HUES6 (cell line): ENCODE measurements around the gene FOXP1.

Experiments
- H3K27ac ChIP-seq: 2 replicates; pipeline ENCODE4 v1.7.0; 2013; ENCODE audit warnings: low read depth, mild to moderate bottlenecking, low read length, inconsistent platforms
- H3K27me3 ChIP-seq: 2 replicates; pipeline ENCODE4 v1.6.1; 2013; ENCODE audit warnings: low read length; ENCODE audit not compliant: control insufficient read depth, insufficient read depth
- H3K36me3 ChIP-seq: 2 replicates; pipeline ENCODE4 v1.6.1; 2013; ENCODE audit warnings: low read length; ENCODE audit not compliant: control insufficient read depth, insufficient read depth
- H3K4me1 ChIP-seq: 2 replicates; pipeline ENCODE4 v1.6.1; 2013; ENCODE audit warnings: low read length; ENCODE audit not compliant: control insufficient read depth, insufficient read depth
- H3K4me3 ChIP-seq: 2 replicates; pipeline ENCODE4 v1.5.1; 2013; ENCODE audit warnings: low read depth, low read length
- H3K9ac ChIP-seq: one replicate; pipeline ENCODE4 v1.6.1; 2013; ENCODE audit warnings: mild to moderate bottlenecking, low read length
- H3K9me3 ChIP-seq: 2 replicates; pipeline ENCODE4 v1.6.1; 2013; ENCODE audit warnings: low read depth, low read length; ENCODE audit not compliant: control insufficient read depth, insufficient read depth

FOXP1 gene

DNA sequence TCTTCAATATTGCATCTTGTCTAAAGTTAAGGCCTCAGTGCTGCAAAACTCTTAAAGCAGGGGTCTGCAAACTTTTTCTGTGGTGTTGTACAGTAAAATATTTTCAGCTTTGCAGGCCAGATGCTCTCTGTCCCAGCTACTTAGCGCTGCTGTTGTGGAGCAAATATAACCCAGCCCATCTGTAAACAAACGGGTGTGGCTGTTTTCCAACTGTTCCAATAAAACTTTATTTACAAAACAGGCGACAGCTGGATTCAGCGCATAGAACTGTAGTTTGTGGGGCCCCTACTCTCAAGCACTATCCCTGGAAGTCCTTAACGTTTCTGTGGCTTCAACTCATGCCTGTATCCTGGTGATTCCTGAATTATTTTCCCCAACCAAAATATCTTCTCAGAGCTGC, 365.0 kb downstream of the FOXP1 start:
- peaks cover 20% of the 10 kb centered on the region for H3K4me1 ChIP-seq
- no peak overlapping the region for H3K9ac ChIP-seq
- H3K36me3 ChIP-seq: no peaks in the 10 kb centered on the region
- no peak overlapping the region for H3K27ac ChIP-seq
- H3K9me3 ChIP-seq: no peaks in the 10 kb centered on the region
- H3K27me3 ChIP-seq: no peaks in the 10 kb centered on the region
- no peak overlapping the region for H3K4me3 ChIP-seq

DNA sequence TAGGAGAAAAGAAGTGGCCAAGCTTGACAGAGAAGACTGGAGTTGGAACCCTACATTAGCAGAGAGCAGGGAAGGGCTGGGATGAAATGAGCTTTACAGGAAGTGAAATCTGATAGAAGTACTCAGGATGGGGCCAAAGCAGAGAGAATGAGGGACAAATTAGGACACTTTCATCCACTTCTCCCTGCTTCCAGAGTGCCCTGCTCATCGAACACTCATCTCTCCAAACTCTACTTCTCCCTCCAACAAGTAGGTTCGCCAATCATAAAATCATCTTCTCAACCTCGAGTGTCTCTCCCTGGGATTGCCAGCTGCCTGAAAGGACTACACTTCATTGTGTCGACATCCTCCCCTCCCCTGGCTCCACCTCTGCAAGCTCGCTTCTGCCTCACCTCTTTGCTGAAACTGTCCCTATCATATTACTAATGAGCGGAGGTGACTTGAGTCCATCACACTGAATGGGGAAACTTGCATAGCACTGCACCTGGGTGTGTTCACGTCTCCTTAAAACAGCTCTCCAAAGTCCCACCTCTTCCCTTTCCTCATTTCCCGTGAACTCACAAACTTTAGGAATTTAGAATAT, 365.8 kb downstream of the FOXP1 start:
- Histone ChIP-seq H3K9ac (no peak overlapping the region), H3K4me1 (peaks cover 20% of the 10 kb centered on the region), H3K27ac (no peak overlapping the region), H3K9me3 (no peaks in the 10 kb centered on the region), H3K4me3 (no peak overlapping the region), H3K36me3 (no peaks in the 10 kb centered on the region), H3K27me3 (no peaks in the 10 kb centered on the region)

DNA sequence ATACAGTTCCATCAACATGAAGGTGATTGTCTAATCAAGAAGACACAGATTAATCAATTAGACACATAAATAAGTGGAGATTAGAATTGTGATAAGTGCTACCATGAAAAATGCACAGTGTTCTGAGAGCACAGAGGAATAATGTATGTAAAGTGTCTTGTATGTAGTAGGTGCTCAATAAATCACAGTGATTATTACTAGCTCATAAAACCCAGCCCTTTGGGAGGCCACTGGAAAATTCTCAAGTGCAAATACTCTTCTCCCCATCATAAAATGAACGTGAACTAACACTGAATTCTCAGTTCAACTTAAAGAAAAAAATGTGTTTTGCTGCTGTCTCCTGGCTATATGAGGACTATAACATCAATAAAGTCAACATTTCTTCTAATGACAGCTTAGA, 368.2 kb downstream of the FOXP1 start:
- Histone ChIP-seq H3K27me3 (no peaks in the 10 kb centered on the region), H3K9ac (no peak overlapping the region), H3K4me1 (peaks cover 24% of the 10 kb centered on the region), H3K4me3 (no peak overlapping the region), H3K9me3 (no peaks in the 10 kb centered on the region), H3K36me3 (no peaks in the 10 kb centered on the region), H3K27ac (no peak overlapping the region)

DNA sequence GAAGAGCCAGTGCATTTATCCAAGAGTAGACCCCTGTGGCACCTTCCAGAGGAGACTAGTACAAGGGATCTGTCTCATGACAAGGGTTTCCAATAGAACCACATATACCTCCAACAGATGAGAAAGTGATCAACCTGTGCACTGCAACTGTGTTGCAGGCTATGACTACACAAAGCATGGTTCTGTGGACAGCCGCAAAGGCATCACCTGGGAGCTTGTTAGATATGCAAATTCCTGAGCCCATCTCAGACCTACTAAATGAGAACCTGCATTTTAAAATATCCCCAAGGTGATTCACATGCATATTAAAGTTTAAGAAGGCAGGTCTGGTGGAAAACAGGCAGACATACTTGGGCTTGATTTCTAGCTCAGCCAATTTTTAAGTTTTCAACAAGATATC, 368.7 kb downstream of the FOXP1 start:
- Histone ChIP-seq H3K9me3 (no peaks in the 10 kb centered on the region), H3K9ac (no peak overlapping the region), H3K27me3 (no peaks in the 10 kb centered on the region), H3K4me1 (peaks cover 25% of the 10 kb centered on the region), H3K27ac (no peak overlapping the region), H3K36me3 (no peaks in the 10 kb centered on the region), H3K4me3 (no peak overlapping the region)

DNA sequence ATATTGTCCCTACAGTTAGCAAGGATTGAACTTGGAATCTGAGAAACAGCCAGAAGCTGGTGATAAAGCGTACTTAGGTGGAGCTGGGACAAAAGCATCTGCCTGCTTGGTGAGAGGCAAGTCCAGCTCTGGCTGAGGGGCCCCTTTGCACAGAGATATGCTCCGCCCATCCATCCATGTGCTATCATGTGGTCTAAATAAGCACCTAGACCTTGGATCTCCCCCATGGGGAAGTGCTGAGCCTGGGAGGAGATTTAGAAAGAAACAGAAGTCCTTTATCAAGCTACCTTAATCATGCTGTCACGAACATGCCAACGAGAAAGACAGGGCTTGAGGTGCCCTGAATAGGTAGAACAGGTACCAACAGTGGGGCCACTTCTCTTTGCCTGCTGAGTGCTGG, 369.5 kb downstream of the FOXP1 start:
- Histone ChIP-seq H3K9me3 (no peaks in the 10 kb centered on the region), H3K4me1 (peaks cover 31% of the 10 kb centered on the region)

DNA sequence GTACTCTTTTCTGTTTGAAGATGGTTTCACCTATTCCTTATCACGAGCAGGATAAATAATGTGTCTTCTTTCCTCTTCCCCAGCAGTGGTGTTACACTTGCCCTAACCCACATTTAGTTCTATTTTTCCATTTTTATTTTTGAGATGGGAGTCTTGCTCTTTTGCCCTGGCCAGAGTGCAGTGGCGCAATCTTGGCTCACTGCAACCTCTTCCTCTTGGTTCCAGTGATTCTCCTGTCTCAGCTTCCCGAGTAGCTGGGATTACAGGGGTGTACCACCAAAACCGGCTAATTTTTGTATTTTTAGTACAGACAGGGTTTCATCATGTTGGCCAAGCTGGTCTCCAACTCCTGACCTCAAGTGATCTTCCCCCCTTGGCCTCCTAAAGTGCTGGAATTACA, 372.4 kb downstream of the FOXP1 start:
- peaks cover 43% of the 10 kb centered on the region for H3K4me1 ChIP-seq

More for the DNA sequence above, 369.5 kb downstream of the FOXP1 start:
- no peak overlapping the region for H3K4me3 ChIP-seq
- H3K9ac ChIP-seq: no peak overlapping the region
- H3K36me3 ChIP-seq: no peaks in the 10 kb centered on the region
- H3K27ac ChIP-seq: no peak overlapping the region
- H3K27me3 ChIP-seq: no peaks in the 10 kb centered on the region

DNA sequence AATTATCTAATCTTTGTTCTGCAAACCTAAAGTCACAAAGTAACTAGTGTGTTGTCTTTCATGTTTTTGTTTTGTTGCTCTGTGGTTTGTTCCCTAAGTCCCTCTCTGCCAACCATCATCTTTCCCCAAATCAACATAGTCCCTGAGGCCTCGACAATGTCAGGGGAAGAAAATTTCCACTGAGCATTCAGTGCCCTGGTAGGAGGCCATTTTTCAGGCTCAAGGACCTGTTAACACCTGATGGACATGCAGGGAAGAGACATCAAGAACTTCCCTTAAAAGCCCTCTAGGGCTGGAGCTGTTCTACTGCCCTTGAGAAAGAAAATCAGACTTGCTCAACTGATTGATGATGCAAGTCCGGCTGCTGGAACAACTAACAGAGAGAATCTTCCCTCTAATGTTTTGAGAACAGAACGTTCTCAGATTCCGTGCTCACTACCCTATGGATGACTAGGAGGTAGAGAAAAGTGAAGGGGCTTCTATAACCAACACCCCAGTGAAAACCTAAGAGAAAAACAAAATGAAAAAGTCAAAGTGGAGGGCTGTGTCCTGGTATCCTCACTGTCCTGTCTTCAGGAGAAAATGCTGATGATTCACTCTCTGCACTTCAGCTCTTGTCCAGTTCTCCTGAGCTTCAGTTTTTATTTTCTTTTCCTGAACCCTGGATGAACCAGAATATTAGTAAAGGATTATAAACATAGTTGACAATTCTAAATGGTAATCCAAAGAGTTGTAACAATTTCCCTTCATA, 373.1 kb downstream of the FOXP1 start:
- Histone ChIP-seq H3K27ac (no peak overlapping the region), H3K4me1 (peaks cover 39% of the 10 kb centered on the region), H3K4me3 (no peak overlapping the region), H3K9me3 (no peaks in the 10 kb centered on the region), H3K36me3 (no peaks in the 10 kb centered on the region), H3K27me3 (no peaks in the 10 kb centered on the region), H3K9ac (no peak overlapping the region)

More for the DNA sequence above, 372.4 kb downstream of the FOXP1 start:
- no peak overlapping the region for H3K27ac ChIP-seq
- no peaks in the 10 kb centered on the region for H3K36me3 ChIP-seq
- H3K4me3 ChIP-seq: no peak overlapping the region
- no peaks in the 10 kb centered on the region for H3K9me3 ChIP-seq
- no peak overlapping the region for H3K9ac ChIP-seq
- no peaks in the 10 kb centered on the region for H3K27me3 ChIP-seq

DNA sequence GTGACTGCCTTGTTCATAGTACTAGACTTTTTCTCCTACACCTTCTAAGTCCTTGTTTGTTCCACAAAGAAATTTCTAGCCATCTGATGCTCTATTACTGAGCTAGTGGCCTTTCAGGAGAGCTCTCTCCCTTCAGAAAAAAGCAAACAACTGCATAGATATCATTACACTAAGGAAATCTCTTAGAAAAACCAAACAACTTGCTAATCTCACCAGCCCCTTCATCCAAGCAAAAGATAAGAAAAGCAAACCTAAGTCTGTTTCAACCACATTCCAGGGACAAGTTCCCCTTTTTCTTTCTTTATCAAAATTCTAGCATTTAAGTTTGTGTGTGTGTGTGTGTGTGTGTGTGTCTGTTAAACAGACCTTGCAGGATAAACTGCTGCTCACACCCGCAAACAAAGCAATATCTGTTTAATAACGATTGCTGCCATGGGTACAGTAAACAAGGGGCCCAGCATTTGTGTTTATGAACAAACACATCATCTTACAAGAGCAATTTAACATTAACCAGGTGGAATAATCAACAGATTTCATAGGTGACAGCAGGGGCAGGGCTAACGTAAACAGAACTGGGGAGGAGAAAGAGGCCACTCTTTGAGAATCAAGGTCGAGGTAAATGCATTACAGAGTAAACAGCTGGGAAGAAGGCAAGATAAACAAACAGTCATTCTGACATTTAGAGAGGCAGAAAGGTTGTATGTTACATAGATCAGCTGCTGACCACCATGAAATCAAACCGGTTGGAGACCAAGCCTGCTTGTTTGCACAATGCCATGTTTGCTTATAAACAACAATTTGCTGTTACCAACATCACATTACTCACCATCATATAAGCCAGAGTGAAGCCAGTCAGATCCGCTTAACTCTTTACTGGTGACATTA, 375.1 kb downstream of the FOXP1 start:
- Histone ChIP-seq H3K9ac (no peak overlapping the region), H3K9me3 (no peaks in the 10 kb centered on the region), H3K36me3 (no peaks in the 10 kb centered on the region), H3K4me3 (no peak overlapping the region), H3K4me1 (peaks cover 39% of the 10 kb centered on the region), H3K27ac (no peak overlapping the region), H3K27me3 (no peaks in the 10 kb centered on the region)

DNA sequence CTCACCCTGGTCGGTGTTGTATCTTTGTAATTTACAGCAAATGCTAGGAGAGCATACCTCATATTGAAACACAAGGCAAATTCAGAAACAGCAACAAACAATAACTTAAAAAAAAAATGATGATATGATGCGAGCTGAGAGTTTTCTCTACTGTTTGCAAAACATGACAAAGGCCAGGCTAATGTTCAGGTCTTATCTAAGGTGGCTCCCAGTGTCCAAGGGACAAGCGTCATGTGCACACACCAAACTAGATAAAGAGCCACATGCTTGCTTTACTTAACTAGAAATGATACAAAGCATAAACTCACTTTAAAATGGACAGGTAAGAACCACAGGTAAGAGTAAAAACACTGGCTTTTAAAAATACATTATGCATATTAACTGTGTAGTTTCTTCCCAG, 375.9 kb downstream of the FOXP1 start:
- no peaks in the 10 kb centered on the region for H3K27me3 ChIP-seq
- peaks cover 46% of the 10 kb centered on the region for H3K4me1 ChIP-seq
- no peak overlapping the region for H3K9ac ChIP-seq
- H3K9me3 ChIP-seq: no peaks in the 10 kb centered on the region
- H3K36me3 ChIP-seq: no peaks in the 10 kb centered on the region
- no peak overlapping the region for H3K27ac ChIP-seq
- H3K4me3 ChIP-seq: no peak overlapping the region

DNA sequence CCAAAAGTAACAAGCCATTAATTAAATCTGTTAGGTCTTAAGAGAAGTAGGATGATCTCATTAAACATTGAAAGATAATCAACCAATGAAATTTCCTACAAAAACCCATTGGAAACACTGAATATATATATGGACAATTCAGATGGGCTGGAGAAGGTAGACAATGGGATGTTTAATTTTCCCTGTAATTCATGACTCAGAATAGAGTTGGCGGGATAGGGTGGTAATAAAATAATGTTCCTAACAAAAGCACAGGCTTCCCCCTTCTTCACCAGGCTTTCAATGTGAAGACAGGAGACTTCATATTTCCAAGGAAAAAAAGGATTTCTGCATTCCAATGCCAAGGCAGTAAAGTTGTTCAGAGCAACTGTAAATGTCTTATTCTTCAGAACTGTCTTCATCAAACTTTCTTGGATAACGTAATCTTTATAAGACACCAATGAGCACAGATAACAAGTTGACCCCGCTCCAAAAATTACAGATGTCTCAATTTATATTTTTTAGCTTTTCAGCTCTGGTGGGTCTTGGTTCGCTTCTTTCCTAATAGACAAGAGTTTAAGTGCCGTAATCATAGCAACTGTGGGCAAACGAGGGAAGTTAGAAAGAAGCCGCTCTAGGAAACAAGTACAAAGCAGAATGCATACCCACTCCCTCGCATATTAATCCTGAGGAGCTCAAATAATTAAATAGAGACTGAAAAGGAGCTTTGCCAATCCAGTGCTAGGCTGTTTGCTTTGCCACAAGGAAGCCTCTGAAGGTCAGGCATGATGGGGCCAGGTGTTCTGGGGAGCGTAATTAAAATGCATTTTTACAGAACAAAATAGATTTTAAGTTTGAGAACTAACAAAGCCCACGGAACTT, 377.0 kb downstream of the FOXP1 start:
- Histone ChIP-seq H3K27me3 (no peaks in the 10 kb centered on the region), H3K4me1 (peaks cover 51% of the 10 kb centered on the region), H3K9me3 (no peaks in the 10 kb centered on the region), H3K4me3 (no peak overlapping the region), H3K9ac (no peak overlapping the region), H3K27ac (no peak overlapping the region), H3K36me3 (no peaks in the 10 kb centered on the region)
